ENCODE data around the gene FEM1C. TPM values are rescaled to one million over a fixed set of nuclear protein-coding genes. Genes with fewer than 3 reads are reported as not detected.

The FEM1C gene
- total RNA-seq, 1 experiment from 2014 or later = 10.4 TPM

GRCh38 chr5:115487168-115487567 lies 57.4 kb downstream of the FEM1C start:
- ChIA-PET POLR2A (no interaction called here), CTCF (no interaction called here)
- DNase-seq (ENCODE audit: low read depth, low spot score) (no peak), ATAC-seq (no peak)
- Histone ChIP-seq H3K36me3 (ENCODE audit: control insufficient read depth, insufficient read depth, low read length) (no peaks in the 10 kb centered on the region), H3K4me3 (ENCODE audit: low read depth in 2 of 2, low read length in 2 of 2) (no peak overlapping the region), H3K4me1 (ENCODE audit: control insufficient read depth, insufficient read depth, low read length) (no peaks in the 10 kb centered on the region), H3K9me3 (ENCODE audit: control insufficient read depth, insufficient read depth, low read depth, low read length) (no peaks in the 10 kb centered on the region), H3K27ac (ENCODE audit: low read length) (no peak overlapping the region), H3K27me3 (ENCODE audit: control insufficient read depth, insufficient read depth, low read length) (no peaks in the 10 kb centered on the region)
- BruUV-seq (replicated peaks) = no TSS peak
- TF ChIP-seq SIN3A (IDR thresholded peaks at IDR 0.05; ENCODE audit: borderline replicate concordance, insufficient read depth, low read depth, low read length) (no peak), TCF7L2 (IDR thresholded peaks at IDR 0.05; ENCODE audit: low read depth, low read length) (no peak), POLR2AphosphoS5 (IDR thresholded peaks at IDR 0.05; ENCODE audit: low read depth, low read length) (no peak)
- TF ChIP-seq, protein P1, sequence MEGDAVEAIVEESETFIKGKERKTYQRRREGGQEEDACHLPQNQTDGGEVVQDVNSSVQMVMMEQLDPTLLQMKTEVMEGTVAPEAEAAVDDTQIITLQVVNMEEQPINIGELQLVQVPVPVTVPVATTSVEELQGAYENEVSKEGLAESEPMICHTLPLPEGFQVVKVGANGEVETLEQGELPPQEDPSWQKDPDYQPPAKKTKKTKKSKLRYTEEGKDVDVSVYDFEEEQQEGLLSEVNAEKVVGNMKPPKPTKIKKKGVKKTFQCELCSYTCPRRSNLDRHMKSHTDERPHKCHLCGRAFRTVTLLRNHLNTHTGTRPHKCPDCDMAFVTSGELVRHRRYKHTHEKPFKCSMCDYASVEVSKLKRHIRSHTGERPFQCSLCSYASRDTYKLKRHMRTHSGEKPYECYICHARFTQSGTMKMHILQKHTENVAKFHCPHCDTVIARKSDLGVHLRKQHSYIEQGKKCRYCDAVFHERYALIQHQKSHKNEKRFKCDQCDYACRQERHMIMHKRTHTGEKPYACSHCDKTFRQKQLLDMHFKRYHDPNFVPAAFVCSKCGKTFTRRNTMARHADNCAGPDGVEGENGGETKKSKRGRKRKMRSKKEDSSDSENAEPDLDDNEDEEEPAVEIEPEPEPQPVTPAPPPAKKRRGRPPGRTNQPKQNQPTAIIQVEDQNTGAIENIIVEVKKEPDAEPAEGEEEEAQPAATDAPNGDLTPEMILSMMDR (IDR thresholded peaks at IDR 0.05) = no peak
- TF ChIP-seq, protein P2, sequence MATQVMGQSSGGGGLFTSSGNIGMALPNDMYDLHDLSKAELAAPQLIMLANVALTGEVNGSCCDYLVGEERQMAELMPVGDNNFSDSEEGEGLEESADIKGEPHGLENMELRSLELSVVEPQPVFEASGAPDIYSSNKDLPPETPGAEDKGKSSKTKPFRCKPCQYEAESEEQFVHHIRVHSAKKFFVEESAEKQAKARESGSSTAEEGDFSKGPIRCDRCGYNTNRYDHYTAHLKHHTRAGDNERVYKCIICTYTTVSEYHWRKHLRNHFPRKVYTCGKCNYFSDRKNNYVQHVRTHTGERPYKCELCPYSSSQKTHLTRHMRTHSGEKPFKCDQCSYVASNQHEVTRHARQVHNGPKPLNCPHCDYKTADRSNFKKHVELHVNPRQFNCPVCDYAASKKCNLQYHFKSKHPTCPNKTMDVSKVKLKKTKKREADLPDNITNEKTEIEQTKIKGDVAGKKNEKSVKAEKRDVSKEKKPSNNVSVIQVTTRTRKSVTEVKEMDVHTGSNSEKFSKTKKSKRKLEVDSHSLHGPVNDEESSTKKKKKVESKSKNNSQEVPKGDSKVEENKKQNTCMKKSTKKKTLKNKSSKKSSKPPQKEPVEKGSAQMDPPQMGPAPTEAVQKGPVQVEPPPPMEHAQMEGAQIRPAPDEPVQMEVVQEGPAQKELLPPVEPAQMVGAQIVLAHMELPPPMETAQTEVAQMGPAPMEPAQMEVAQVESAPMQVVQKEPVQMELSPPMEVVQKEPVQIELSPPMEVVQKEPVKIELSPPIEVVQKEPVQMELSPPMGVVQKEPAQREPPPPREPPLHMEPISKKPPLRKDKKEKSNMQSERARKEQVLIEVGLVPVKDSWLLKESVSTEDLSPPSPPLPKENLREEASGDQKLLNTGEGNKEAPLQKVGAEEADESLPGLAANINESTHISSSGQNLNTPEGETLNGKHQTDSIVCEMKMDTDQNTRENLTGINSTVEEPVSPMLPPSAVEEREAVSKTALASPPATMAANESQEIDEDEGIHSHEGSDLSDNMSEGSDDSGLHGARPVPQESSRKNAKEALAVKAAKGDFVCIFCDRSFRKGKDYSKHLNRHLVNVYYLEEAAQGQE (IDR thresholded peaks at IDR 0.05; ENCODE audit: insufficient read depth in 1 of 2, low read depth in 2 of 2, low read length in 1 of 2) = no peak
- in situ Hi-C loops (cut with HindIII; ENCODE audit: low pct_unique_long_range_greater_than_20kb, low sequenced_read_pairs) = no loop called here
- intact Hi-C loops (cut with micrococcal nuclease; ENCODE audit: unreplicated experiment) = no loop called here

DNA sequence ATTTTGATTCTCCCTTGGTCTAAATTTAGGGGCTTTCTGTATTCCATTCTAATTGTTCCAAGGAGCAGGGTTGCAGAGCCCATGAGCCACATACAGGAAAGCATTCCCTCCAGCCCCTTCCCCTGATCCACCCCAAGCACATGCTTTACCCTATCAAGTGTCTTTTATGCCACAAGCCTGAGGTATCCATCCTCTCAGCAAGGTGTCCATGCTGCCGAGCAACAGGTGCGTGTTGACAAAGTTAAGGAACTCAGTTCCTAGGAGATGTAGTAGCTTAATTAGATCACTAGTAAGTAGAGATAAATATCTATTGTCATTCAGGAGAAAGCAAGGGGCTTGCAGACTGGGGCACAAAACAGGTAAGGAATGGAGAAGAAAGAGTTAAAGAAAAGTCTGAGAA lies 57.8 kb downstream of the FEM1C start:
- Histone ChIP-seq H3K4me3 (ENCODE audit: low read depth in 2 of 2, low read length in 2 of 2) (no peak overlapping the region), H3K36me3 (ENCODE audit: control insufficient read depth, insufficient read depth, low read length) (no peaks in the 10 kb centered on the region), H3K27ac (ENCODE audit: low read length) (no peak overlapping the region), H3K27me3 (ENCODE audit: control insufficient read depth, insufficient read depth, low read length) (no peaks in the 10 kb centered on the region; the same call in 1 of the 2 replicates), H3K9me3 (ENCODE audit: control insufficient read depth, insufficient read depth, low read depth, low read length) (no peaks in the 10 kb centered on the region), H3K4me1 (ENCODE audit: control insufficient read depth, insufficient read depth, low read length) (no peaks in the 10 kb centered on the region)
- no peak for TF ChIP-seq SIN3A (IDR thresholded peaks at IDR 0.05; ENCODE audit: borderline replicate concordance, insufficient read depth, low read depth, low read length)
- TF ChIP-seq, protein P1 (IDR thresholded peaks at IDR 0.05) = no peak
- no peak for TF ChIP-seq TCF7L2 (IDR thresholded peaks at IDR 0.05; ENCODE audit: low read depth, low read length)
- TF ChIP-seq, protein P2 (IDR thresholded peaks at IDR 0.05; ENCODE audit: insufficient read depth in 1 of 2, low read depth in 2 of 2, low read length in 1 of 2) = no peak
- TF ChIP-seq POLR2AphosphoS5 (IDR thresholded peaks at IDR 0.05; ENCODE audit: low read depth, low read length) = no peak
- intact Hi-C loops (cut with micrococcal nuclease; ENCODE audit: unreplicated experiment) (no loop called here), in situ Hi-C loops (cut with HindIII; ENCODE audit: low pct_unique_long_range_greater_than_20kb, low sequenced_read_pairs) (no loop called here)
- BruUV-seq (replicated peaks) = no TSS peak
- no peak for DNase-seq (ENCODE audit: low read depth, low spot score)
- CTCF ChIA-PET = no interaction called here
- ATAC-seq = no peak
- POLR2A ChIA-PET = no interaction called here

Measured in Panc1 (cell line).